ENCODE measurements around the gene ZNF292.
"Not testable (repeated sequence)": the region's sequence is repeated elsewhere in the genome, so short reads cannot be mapped to it uniquely, and the experiment has no call there.

ZNF292 gene

DNA sequence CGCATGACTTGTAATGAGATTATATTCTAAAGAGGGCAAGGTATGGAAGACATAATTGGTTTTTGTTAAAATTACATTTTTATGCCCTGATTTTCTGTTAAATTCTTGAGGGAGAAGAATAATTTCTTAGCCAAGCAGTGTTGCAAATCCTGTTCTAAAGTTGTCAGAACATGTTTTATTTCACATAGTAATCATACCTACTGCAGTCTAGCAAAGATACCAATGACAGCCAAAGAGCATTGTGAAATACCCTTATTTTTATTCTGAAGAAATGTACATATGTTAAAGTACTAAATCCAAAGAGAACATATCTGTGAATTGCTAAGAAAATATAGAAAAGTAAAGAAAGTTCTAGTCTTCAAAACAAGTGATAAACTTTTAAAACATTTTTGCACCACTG is 127.4 kb downstream of the ZNF292 start:
- DNase-seq, result no peak

DNA sequence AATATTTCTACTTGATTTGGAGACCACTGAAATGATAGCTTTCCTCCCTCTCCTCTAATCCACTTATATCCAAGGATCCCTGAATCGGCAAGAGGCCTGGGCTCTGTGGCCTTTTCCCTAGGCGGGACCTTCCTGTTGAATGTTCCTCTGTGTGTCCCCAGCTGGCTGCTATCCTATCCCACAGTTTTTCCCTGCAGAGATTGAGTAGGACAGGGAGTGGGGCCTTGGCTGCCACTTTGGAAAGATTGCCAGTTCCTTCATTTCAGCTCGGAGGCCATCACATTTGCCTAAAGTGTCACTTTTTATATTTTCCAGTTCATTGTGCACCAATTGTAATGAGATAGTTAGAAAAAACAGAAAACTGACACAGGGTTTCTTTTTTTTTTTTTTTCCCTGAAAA is 128.1 kb downstream of the ZNF292 start:
- DNase-seq, result no peak

DNA sequence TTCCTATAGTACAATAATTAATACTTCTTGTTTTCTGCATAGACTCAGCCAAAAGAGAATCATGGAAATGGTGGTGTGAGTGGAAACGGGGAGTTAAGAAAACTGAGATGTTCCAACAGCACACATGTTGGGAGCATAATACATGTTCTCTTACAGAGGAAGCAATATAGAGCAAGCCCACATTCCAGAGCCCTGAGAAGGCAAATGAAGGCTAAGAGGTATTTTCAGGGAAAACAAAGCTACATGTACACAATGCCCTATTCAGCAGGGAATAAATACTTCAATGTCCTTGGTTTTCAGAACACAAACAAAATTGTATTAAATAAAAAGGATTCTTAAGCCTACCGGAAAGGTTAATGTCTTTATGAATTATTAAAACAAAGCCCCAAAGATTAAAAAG is 131.9 kb downstream of the ZNF292 start:
- DNase-seq, result no peak

DNA sequence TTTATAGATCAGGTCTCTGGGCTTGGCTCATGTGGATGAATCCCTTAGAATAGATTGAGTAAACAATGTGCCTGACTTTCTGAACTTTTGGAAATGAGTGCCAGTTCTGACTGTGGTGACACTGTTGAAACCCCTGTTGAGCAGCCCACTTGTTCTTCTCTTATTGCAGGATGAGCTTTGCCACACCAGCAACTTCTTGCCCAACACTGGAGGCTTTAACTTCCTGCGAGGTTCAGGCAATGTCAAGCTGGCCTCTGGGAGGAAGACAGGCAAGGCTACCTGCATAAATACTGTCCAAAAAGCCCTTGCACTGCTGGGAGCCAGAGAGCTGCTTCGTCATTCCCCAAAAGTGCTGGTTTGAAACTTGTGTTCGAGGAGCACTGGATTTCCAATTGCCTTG is 134.2 kb downstream of the ZNF292 start:
- no peak for DNase-seq

DNA sequence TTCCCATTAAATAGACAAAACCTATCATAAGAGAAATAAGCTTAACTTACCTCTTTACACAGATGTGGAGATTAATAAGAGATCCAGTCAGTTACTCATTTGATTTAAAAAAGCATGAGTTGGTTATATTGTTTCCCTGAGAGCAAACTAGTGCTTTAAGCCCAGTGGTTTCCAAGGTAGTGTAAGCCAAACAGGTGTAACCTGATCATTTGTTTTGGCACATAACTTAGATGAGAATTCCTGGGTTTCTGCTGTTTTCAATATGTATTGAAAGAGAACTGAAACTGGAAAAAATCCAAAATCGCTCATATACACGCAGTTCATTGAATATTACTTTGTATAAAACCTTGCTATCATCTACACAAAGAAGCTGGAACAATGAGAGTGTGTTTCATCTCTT is 136.5 kb downstream of the ZNF292 start:
- DNase-seq, result no peak

DNA sequence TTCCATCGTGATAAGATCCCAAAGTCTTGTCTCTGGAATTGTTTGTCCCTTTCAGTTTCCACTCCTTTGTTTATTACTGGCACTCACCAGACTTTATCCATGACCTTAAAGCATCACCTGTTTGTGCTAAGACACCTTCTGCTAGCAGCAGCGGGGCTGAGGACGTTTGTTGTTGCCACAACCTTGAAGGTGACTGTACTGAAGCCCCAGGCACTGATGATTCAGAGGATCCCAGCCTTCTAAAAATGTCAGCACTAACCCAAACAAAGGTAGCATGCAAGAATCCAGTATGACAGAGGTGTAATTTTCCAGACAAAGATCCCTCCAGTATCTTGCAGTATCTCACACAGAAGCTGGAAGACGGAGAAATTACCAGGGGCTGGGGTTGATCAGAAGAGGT is 138.2 kb downstream of the ZNF292 start:
- no peak for DNase-seq

DNA sequence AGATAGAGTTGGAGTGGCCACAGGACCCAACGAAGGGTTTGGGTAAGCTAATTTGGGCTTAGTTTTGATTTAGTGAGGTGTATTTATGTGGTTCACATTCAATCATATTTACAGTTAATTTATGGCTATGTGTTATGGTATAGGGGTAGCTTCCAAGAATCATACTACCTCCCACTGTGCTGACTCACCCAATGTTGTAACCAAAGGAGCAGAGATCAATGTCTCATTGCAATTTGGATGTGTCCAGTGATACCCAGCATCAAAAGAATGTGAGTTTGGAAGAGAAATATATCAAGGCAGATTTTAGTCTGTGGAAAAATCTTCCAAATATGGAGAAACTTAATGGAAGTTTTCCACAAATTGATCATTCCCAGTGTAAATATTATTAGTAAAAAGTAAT is 141.8 kb downstream of the ZNF292 start:
- no peak for DNase-seq

DNA sequence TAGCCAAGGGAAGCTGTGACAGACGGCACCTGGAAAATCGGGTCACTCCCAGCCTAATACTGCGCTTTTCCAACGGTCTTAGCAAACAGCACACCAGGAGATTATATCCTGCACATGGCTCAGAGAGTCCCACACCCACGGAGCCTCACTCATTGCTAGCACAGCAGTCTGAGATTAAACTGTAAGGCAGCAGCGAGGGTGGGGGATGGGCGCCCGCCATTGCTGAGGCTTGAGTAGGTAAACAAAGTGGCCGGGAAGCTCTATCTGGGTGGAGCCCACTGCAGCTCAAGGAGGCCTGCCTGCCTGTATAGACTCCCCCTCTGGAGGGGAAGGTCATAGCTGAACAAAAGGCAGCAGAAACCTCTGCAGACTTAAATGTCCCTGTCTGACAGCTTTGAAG is 145.9 kb downstream of the ZNF292 start:
- DNase-seq, result not testable (repeated sequence)

DNA sequence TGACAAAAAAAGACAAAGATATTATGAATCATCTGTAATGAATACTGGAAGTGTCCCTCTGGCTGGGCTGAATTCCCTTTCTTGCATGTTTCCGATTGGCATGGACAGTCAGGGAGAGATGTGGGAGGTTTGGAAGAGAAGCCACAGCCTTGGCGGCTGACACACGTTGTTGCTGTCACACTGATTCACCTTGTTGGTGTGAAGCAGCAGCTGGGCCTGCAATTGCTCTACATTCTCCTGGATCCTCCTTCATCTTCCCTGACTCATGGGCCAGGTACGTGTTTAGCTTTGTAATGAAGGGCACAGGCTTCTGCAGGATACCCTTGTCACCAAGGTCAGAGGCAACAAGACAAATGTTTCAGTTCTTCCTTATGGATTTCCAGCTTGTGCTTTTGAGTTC is 153.6 kb downstream of the ZNF292 start:
- no peak for DNase-seq

DNA sequence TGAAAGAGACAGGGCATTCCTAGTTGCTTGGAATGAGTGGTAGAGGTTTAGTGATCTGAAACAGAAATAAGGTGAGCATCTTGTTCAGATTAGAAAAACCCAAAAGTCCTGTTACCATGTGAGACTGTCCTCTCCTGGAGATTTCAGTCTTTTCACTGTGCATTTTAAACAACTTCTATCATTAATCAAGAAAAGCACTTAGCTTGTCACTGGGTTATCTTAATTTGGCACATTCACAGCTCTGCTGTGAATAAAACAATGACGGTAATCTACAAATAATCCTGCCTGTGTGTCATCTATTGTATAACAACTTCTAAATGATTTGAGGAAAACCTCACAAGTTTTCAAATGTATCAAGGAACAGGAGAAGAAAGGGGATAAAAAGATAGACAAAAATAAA is 157.5 kb downstream of the ZNF292 start:
- no peak for DNase-seq
